ENCODE results near the gene TTLL7.

DNA sequence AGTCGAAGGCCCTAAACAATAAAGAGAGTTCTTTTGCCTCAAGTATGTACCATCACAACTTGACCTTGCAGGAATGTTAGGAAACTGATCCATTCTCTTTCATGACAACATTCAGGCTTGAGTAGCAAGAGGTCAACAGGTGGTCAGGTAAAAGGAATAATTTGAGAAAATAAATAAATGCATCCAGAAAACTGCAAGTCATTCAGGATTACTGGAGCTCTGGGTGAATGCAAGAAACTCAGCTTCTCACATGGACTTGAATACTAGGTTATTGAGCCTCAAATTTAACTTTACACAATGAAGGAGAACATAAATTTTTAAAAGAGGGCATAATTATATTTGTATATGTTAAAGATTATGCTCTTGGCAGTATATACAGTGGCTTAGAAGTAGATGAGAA is 76.5 kb downstream of the TTLL7 start:
- no peak for TF ChIP-seq POLR2A (IDR thresholded peaks at IDR 0.05)
- TF ChIP-seq, protein P1, sequence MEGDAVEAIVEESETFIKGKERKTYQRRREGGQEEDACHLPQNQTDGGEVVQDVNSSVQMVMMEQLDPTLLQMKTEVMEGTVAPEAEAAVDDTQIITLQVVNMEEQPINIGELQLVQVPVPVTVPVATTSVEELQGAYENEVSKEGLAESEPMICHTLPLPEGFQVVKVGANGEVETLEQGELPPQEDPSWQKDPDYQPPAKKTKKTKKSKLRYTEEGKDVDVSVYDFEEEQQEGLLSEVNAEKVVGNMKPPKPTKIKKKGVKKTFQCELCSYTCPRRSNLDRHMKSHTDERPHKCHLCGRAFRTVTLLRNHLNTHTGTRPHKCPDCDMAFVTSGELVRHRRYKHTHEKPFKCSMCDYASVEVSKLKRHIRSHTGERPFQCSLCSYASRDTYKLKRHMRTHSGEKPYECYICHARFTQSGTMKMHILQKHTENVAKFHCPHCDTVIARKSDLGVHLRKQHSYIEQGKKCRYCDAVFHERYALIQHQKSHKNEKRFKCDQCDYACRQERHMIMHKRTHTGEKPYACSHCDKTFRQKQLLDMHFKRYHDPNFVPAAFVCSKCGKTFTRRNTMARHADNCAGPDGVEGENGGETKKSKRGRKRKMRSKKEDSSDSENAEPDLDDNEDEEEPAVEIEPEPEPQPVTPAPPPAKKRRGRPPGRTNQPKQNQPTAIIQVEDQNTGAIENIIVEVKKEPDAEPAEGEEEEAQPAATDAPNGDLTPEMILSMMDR (IDR thresholded peaks at IDR 0.05), result no peak
- TF ChIP-seq POLR2AphosphoS5 (IDR thresholded peaks at IDR 0.05), result no peak
- no peak for TF ChIP-seq EP300 (IDR thresholded peaks at IDR 0.05)
